OCI-LY7 (cell line): ENCODE measurements around the gene SARS2. TPM values are rescaled to one million over a fixed set of nuclear protein-coding genes. Genes with fewer than 3 reads are reported as not detected.

Source experiments
- BruUV-seq: library from RNA; stranded (reverse); fragments of 400-500 nt; replicated peaks from 2 replicates; lab custom pipeline; 2021; lab: Mats Ljungman, UMichigan
- CTCF ChIA-PET: fragments of 300-600 bp; sonication (Branson Sonifier 250); formaldehyde crosslinking; loops from one replicate; lab custom pipeline; 2022; ENCODE audit warnings: antibody characterized with exemption; ENCODE audit not compliant: unreplicated experiment; lab: Charles Lee
- POLR2A ChIA-PET: fragments of 300-600 bp; sonication (Branson Sonifier 250); formaldehyde crosslinking; loops from one replicate; lab custom pipeline; 2022; ENCODE audit warnings: antibody characterized with exemption; lab: Charles Lee
- DNase-seq: peaks from one replicate; pipeline ENCODE4 v3.0.0-alpha.2; 2015; ENCODE audit warnings: low spot score
- H2AFZ ChIP-seq: fragments of 200-600 bp; sonication (generic), shearing (Covaris generic); 2 replicates; pipeline ENCODE4 v1.6.1; 2014; ENCODE audit warnings: mild to moderate bottlenecking, antibody characterized with exemption, low read length, moderate library complexity
- H3K27ac ChIP-seq: fragments of 200-600 bp; sonication (generic); 2 replicates; pipeline ENCODE4 v1.5.1; 2014; ENCODE audit warnings: mixed run types, low read depth, mild to moderate bottlenecking, moderate library complexity, low read length, inconsistent platforms; ENCODE audit not compliant: poor library complexity, severe bottlenecking
- H3K36me3 ChIP-seq: fragments of 200-600 bp; sonication (generic); 2 replicates; pipeline ENCODE4 v1.6.1; 2014; ENCODE audit warnings: mild to moderate bottlenecking, antibody characterized with exemption, low read length, moderate library complexity, mixed read lengths; ENCODE audit not compliant: insufficient read depth
- H3K4me1 ChIP-seq: fragments of 200-600 bp; sonication (generic); 2 replicates; pipeline ENCODE4 v1.5.1; 2014; ENCODE audit warnings: mild to moderate bottlenecking, low read length; ENCODE audit not compliant: insufficient read depth, poor library complexity, severe bottlenecking
- H3K4me2 ChIP-seq: fragments of 200-600 bp; sonication (generic); 2 replicates; pipeline ENCODE4 v1.6.1; 2014; ENCODE audit warnings: mild to moderate bottlenecking, low read length
- H3K4me3 ChIP-seq: fragments of 200-600 bp; sonication (generic); 2 replicates; pipeline ENCODE4 v1.5.1; 2014; ENCODE audit warnings: mild to moderate bottlenecking, low read depth, low read length; ENCODE audit not compliant: poor library complexity, severe bottlenecking
- H3K79me2 ChIP-seq: fragments of 200-600 bp; sonication (generic); 2 replicates; pipeline ENCODE4 v1.6.1; 2016; ENCODE audit warnings: low read depth, mild to moderate bottlenecking, low read length, moderate library complexity, mixed read lengths; ENCODE audit not compliant: insufficient read depth
- H3K9me2 ChIP-seq: fragments of 200-600 bp; sonication (generic); 2 replicates; pipeline ENCODE4 v1.6.1; 2016; ENCODE audit warnings: mild to moderate bottlenecking, low read length, mixed read lengths; ENCODE audit not compliant: insufficient read depth
- H3K9me3 ChIP-seq: fragments of 200-600 bp; sonication (generic); 2 replicates; pipeline ENCODE4 v1.6.1; 2014; ENCODE audit warnings: mild to moderate bottlenecking, mixed run types, low read length, mixed read lengths
- H4K20me1 ChIP-seq: fragments of 200-600 bp; sonication (generic); 2 replicates; pipeline ENCODE4 v1.6.1; 2014; ENCODE audit warnings: mild to moderate bottlenecking, antibody characterized with exemption, low read length, moderate library complexity, mixed read lengths; ENCODE audit not compliant: insufficient read depth
- EZH2phosphoT487 ChIP-seq: fragments of 200-600 bp; sonication (generic); IDR thresholded peaks from 2 replicates; pipeline ENCODE4 v1.6.1; 2018; ENCODE audit warnings: low read depth, borderline replicate concordance, mild to moderate bottlenecking, mixed run types, antibody characterized with exemption, low read length, moderate library complexity, mixed read lengths
- intact Hi-C: fragments of 100-400 bp; cut with micrococcal nuclease; formaldehyde crosslinking; loops from one replicate; pipeline ENCODE4 v1.10.0; 2022; ENCODE audit not compliant: unreplicated experiment
- total RNA-seq, 2 experiments: library from RNA; depleted of rRNA in 1 of 2; stranded (reverse); fragments of >200 nt in 1 of 2; shearing (Covaris generic) in 1 of 2; gene quantifications; 2 replicates each; pipeline ENCODE4 v1.2.3, GENCODE V29; 2014 to 2022
- TF ChIP-seq, protein P1 (sequence below): fragments of 200-600 bp; sonication (generic); conservative IDR thresholded peaks from 2 replicates; pipeline ENCODE4 v1.5.1; 2014; ENCODE audit warnings: mild to moderate bottlenecking, antibody characterized with exemption, low read length, moderate library complexity, mixed read lengths

The SARS2 gene
- total RNA-seq, 2 experiments from 2014 or later: 37.7 to 52.8 TPM

DNA sequence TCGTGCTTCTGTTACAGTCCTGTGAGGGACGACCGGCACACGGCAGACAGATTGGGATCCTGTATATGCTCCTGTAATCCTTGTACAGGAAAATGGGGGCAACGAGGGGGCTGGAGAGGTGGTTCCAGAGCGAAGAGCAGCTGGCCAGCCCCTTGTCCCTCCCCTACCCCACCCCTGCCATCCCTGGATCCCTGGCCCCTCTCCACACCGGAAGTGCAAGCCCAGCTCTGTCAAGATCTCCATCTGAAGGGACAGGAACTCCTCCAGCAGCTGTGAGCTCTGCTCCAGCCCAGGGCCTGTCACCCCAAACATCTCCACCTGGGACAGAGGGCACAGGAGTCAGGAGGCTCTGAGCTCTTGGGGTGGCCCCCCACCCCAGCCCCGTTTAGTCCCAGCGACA lies 13.0 kb downstream of the SARS2 start:
- BruUV-seq: no TSS peak
- CTCF ChIA-PET: no interaction called here
- intact Hi-C loops: no loop called here
- H2AFZ ChIP-seq: no peak overlapping the region
- H3K4me2 ChIP-seq: no peak overlapping the region
- no peaks in the 10 kb centered on the region for H3K9me2 ChIP-seq
- H3K9me3 ChIP-seq: no peaks in the 10 kb centered on the region
- no peaks in the 10 kb centered on the region for H3K4me1 ChIP-seq
- H3K4me3 ChIP-seq: no peak overlapping the region
- H3K36me3 ChIP-seq: peaks cover 9% of the 10 kb centered on the region; the same call in 1 of the 2 replicates
- POLR2A ChIA-PET: interaction anchor here (0.5 kb wide), 2 partner anchors 156 to 376 kb away, joined by 4 read pairs; no protein-coding TSS in a partner anchor
- TF ChIP-seq, protein P1, sequence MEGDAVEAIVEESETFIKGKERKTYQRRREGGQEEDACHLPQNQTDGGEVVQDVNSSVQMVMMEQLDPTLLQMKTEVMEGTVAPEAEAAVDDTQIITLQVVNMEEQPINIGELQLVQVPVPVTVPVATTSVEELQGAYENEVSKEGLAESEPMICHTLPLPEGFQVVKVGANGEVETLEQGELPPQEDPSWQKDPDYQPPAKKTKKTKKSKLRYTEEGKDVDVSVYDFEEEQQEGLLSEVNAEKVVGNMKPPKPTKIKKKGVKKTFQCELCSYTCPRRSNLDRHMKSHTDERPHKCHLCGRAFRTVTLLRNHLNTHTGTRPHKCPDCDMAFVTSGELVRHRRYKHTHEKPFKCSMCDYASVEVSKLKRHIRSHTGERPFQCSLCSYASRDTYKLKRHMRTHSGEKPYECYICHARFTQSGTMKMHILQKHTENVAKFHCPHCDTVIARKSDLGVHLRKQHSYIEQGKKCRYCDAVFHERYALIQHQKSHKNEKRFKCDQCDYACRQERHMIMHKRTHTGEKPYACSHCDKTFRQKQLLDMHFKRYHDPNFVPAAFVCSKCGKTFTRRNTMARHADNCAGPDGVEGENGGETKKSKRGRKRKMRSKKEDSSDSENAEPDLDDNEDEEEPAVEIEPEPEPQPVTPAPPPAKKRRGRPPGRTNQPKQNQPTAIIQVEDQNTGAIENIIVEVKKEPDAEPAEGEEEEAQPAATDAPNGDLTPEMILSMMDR: no peak
- TF ChIP-seq EZH2phosphoT487: no peak
- DNase-seq: no peak
- no peaks in the 10 kb centered on the region for H4K20me1 ChIP-seq
- H3K27ac ChIP-seq: no peak overlapping the region
- no peaks in the 10 kb centered on the region for H3K79me2 ChIP-seq

DNA sequence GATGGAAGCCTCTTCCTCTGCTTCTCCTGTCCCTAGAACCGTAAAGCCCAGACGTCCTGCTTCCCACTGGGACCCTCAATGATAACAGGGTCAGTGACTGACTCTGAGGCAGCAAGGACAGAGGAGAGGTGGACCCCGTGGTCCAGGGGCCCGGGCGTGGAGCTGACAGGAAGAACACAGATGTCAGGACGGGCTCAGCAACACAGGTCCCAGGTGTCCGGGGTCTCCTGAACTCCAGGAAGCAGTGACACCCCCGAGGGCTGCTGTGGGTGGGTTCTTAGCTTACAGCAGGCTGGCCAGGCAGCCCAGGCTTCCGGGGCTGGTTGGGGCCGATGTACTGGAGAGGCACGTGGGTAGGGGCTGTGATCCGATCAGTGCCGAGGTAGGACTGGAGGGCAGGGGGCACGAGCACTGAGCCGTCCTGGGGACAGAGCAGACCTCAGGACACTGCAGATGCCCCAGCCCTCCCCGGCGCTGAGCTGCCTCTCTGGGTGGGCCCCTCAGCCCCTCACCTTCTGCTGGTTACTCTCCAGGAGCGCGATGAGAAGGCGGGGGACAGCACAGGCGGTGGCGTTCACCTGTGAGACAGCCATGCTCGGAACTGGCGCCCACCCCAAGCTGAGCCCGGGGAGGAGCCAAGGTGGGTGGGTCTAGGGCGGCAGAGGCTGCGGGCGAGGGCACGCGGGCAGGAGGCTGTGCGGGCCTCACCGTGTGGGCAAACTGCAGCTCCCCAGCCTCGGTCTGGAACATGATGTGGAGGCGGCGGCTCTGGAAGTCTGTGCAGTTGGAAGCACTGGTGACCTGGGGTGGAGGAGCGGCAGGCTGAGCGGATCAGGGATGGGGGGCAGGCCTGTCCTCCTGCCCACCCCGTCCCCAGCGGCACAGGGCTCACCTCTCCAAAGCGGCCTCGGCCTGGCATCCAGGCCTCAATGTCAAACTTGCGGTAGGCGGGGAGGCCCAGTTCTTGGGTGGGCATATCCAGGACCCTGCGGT lies 14.9 kb downstream of the SARS2 start:
- Histone ChIP-seq H3K4me1 (no peaks in the 10 kb centered on the region), H3K9me2 (no peaks in the 10 kb centered on the region), H3K4me2 (no peak overlapping the region), H3K36me3 (no peaks in the 10 kb centered on the region), H2AFZ (no peak overlapping the region), H3K27ac (no peak overlapping the region), H3K79me2 (no peaks in the 10 kb centered on the region), H3K4me3 (no peak overlapping the region), H3K9me3 (no peaks in the 10 kb centered on the region), H4K20me1 (no peaks in the 10 kb centered on the region)
- ChIA-PET POLR2A (no interaction called here), CTCF (no interaction called here)
- TF ChIP-seq, protein P1: no peak
- no peak for TF ChIP-seq EZH2phosphoT487
- no peak for DNase-seq
- no TSS peak for BruUV-seq
- intact Hi-C loops: no loop called here

DNA sequence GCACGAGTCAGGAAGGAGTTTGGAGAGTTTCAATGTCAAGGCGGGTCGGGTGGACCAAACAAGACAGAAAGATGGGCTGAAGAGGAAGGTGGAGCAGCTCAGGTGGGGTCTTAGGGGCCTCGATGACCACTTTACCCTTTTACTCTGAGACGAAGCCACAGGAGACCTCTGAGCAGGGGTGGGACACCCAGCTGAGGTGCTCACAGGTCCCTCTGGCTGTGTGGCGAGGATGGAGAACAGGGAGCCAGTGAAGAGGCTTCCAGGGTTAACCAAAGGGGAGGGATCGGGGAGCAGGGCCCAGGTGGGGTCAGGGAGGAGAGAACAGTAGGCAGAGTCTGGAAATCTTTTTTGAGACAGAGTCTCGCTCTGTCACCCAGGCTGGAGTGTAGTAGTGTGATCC lies 16.6 kb downstream of the SARS2 start:
- Histone ChIP-seq H4K20me1 (no peaks in the 10 kb centered on the region), H3K79me2 (no peaks in the 10 kb centered on the region), H3K4me1 (no peaks in the 10 kb centered on the region), H3K9me2 (no peaks in the 10 kb centered on the region), H3K4me2 (no peak overlapping the region), H3K4me3 (no peak overlapping the region), H3K9me3 (no peaks in the 10 kb centered on the region), H2AFZ (no peak overlapping the region), H3K27ac (no peak overlapping the region), H3K36me3 (no peaks in the 10 kb centered on the region)
- CTCF ChIA-PET: no interaction called here
- intact Hi-C loops: no loop called here
- POLR2A ChIA-PET: interaction anchor here (0.6 kb wide), 2 partner anchors 111 to 149 kb away, joined by 3 to 4 read pairs; no protein-coding TSS in a partner anchor
- no peak for DNase-seq
- BruUV-seq: no TSS peak
- TF ChIP-seq, protein P1: no peak
- no peak for TF ChIP-seq EZH2phosphoT487
